Right atrium auricular region (tissue), 2 donors: Measurements from ENCODE around the gene PRDM12. TPM values are rescaled to one million over a fixed set of nuclear protein-coding genes. Genes with fewer than 3 reads are reported as not detected.
A peak's percentile ranks its signal among the peaks of the same experiment; 100 is the strongest.

Experiments used
- DNase-seq: peaks from one replicate; pipeline ENCODE4 v3.0.0-alpha.2; 2019; ENCODE audit warnings: low spot score
- H3K27ac ChIP-seq, 2 donors: fragments of 200-600 bp; sonication (generic); 1 replicate in 1 of 2; 2 replicates in 1 of 2; pipeline ENCODE4 v1.5.1; 2016 to 2019
- H3K27me3 ChIP-seq, 2 donors: fragments of 200-600 bp; sonication (generic); one replicate each; pipeline versions ENCODE4 v1.5.1 to v1.6.0; 2017 to 2019
- H3K36me3 ChIP-seq: fragments of 200-600 bp; sonication (generic); one replicate; pipeline ENCODE4 v1.5.1; 2016
- H3K4me1 ChIP-seq, 2 donors: fragments of 200-600 bp; sonication (generic); one replicate each; pipeline versions ENCODE4 v1.5.1 to v1.6.0; 2017 to 2019
- H3K4me3 ChIP-seq, 2 donors: fragments of 200-600 bp; sonication (generic); 1 replicate in 1 of 2; 2 replicates in 1 of 2; pipeline ENCODE4 v1.5.1; 2017 to 2019; ENCODE audit warnings: mild to moderate bottlenecking in 1 of 2, moderate library complexity in 1 of 2
- H3K9me3 ChIP-seq, 2 donors: fragments of 200-600 bp; sonication (generic); one replicate each; pipeline ENCODE4 v1.5.1; 2019
- CTCF ChIP-seq, 2 donors: fragments of 200-600 bp; sonication (generic); IDR thresholded peaks; one replicate each; pipeline ENCODE4 v1.5.1; 2019; ENCODE audit warnings: antibody characterized with exemption in 2 of 2
- total RNA-seq, 2 donors: library from RNA; depleted of rRNA; stranded (reverse); fragments of >200 nt; gene quantifications; one replicate each; pipeline ENCODE4 v1.1.0, GENCODE V29; 2016

PRDM12 gene
- total RNA-seq, 2 donors from 2014 or later: not detected

- Histone ChIP-seq H3K4me1 (peaks cover 0 to 36% of the 10 kb centered on the region in 2 donors), H3K36me3 (peaks cover 50% of the 10 kb centered on the region)
Observed at GRCh38 chr9:130696996-130697395, 32.6 kb downstream of the PRDM12 start.

DNA sequence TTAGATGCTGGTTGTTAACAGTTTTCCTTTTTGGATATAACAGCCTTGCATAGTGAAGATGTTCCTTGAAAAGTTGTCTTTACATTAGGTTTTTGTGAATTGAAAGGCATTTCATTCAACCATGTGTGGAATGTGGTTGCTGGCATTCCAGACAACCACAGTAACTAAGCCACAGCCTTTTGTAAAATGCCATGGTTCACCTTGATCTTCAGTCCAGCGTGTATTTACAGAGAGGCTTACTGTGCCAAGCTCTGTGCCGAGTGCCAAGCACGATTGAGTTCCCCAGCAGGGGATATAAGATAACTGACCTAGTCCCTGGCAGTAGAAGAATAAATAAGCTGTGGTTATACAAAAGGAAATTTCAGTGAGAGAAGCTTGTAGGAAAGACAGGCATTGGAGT lies 34.1 kb downstream of the PRDM12 start:
- peaks cover 0 to 26% of the 10 kb centered on the region in 2 donors for H3K4me1 ChIP-seq
- DNase-seq: no peak

More at GRCh38 chr9:130696996-130697395, 32.6 kb downstream of the PRDM12 start:
- Histone ChIP-seq H3K9me3 (no peaks in the 10 kb centered on the region), H3K27ac (no peak overlapping the region), H3K4me3 (no peak overlapping the region), H3K27me3 (no peaks in the 10 kb centered on the region)
- no peak for DNase-seq
- TF ChIP-seq CTCF (IDR thresholded peaks at IDR 0.05): no peak

GRCh38 chr9:130699047-130699446 lies 34.7 kb downstream of the PRDM12 start:
- Histone ChIP-seq H3K4me1 (peaks cover 0 to 24% of the 10 kb centered on the region in 2 donors), H3K9me3 (no peaks in the 10 kb centered on the region), H3K27me3 (no peaks in the 10 kb centered on the region), H3K4me3 (no peak overlapping the region), H3K36me3 (peaks cover 69% of the 10 kb centered on the region), H3K27ac (no peak overlapping the region)
- no peak for TF ChIP-seq CTCF (IDR thresholded peaks at IDR 0.05)
- DNase-seq: no peak

More for the DNA sequence above, 34.1 kb downstream of the PRDM12 start:
- Histone ChIP-seq H3K9me3 (no peaks in the 10 kb centered on the region), H3K27me3 (no peaks in the 10 kb centered on the region), H3K36me3 (peaks cover 63% of the 10 kb centered on the region), H3K4me3 (no peak overlapping the region), H3K27ac (no peak overlapping the region)
- TF ChIP-seq CTCF (IDR thresholded peaks at IDR 0.05): no peak

GRCh38 chr9:130701059-130702022 lies 36.9 kb downstream of the PRDM12 start:
- Histone ChIP-seq H3K9me3 (no peaks in the 10 kb centered on the region), H3K27me3 (no peaks in the 10 kb centered on the region), H3K36me3 (peaks cover 78% of the 10 kb centered on the region), H3K4me1 (peaks cover 0 to 12% of the 10 kb centered on the region in 2 donors), H3K4me3 (no peak overlapping the region), H3K27ac (peak overlapping the region in 1 of 2 donors; percentile 19)
- TF ChIP-seq CTCF (IDR thresholded peaks at IDR 0.05): peak; percentile 87 to 94
- peak; percentile 78 for DNase-seq

DNA sequence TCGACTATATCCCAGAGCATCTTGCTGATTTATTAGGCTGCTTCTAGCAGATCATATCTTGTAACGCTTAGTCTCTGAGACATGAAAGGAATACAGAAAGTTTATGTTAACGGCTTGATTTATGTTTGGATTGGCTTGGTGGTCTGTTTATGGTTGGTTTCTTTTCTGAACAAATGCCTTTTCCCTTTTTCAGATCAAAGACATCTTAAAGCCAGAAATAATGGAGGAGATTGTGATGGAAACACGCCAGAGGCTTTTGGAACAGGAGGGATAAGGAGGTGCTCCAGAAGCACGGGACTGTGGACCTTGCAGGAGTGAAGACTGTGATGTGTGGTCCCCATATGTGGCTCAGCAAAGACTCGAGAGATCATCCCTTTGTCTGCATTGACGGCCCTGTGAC lies 39.1 kb downstream of the PRDM12 start:
- Histone ChIP-seq H3K36me3 (peaks cover 58% of the 10 kb centered on the region), H3K4me3 (no peak overlapping the region), H3K27ac (no peak overlapping the region), H3K27me3 (no peaks in the 10 kb centered on the region), H3K9me3 (no peaks in the 10 kb centered on the region), H3K4me1 (peaks cover 0 to 12% of the 10 kb centered on the region in 2 donors)
- DNase-seq: no peak
- TF ChIP-seq CTCF (IDR thresholded peaks at IDR 0.05): no peak
